SK-N-SH treated with all-trans-retinoic acid at 6 μM for 48 hours (cell line): ENCODE measurements around the gene PKDREJ.

Experiments used
- ATAC-seq: fragments of 200-7000 bp; cut with Tn5 transposase; 3 replicates; pipeline ENCODE4 v1.9.1; 2020; ENCODE audit warnings: mild to moderate bottlenecking, moderate library complexity
- BACH2 ChIP-seq: fragments of 250-450 bp; sonication (Bioruptor Pico); IDR thresholded peaks from 2 replicates; pipeline ENCODE4 v1.9.0; 2021; ENCODE audit warnings: mild to moderate bottlenecking, borderline replicate concordance
- CREB5 ChIP-seq: fragments of 250-450 bp; sonication (Bioruptor Pico); IDR thresholded peaks from 2 replicates; pipeline ENCODE4 v1.5.1; 2020; ENCODE audit warnings: low read depth, mild to moderate bottlenecking, moderate library complexity
- CSDC2 ChIP-seq: fragments of 250-450 bp; sonication (Bioruptor Pico); IDR thresholded peaks from 2 replicates; pipeline ENCODE4 v1.5.0; 2020; ENCODE audit warnings: mild to moderate bottlenecking, moderate library complexity
- ESRRG ChIP-seq: fragments of 250-450 bp; sonication (Bioruptor Pico); IDR thresholded peaks from 2 replicates; pipeline ENCODE4 v1.6.1; 2021; ENCODE audit warnings: mild to moderate bottlenecking
- GLIS3 ChIP-seq: fragments of 250-450 bp; sonication (Bioruptor Pico); IDR thresholded peaks from 2 replicates; pipeline ENCODE4 v1.5.0; 2020; ENCODE audit warnings: mild to moderate bottlenecking, moderate library complexity
- ISL1 ChIP-seq: fragments of 250-450 bp; sonication (Bioruptor Pico); IDR thresholded peaks from 2 replicates; pipeline ENCODE4 v2.1.2; 2022; ENCODE audit warnings: mild to moderate bottlenecking, moderate library complexity
- OSR1 ChIP-seq: fragments of 250-450 bp; sonication (Bioruptor Pico); IDR thresholded peaks from 2 replicates; pipeline ENCODE4 v1.8.0; 2022; ENCODE audit warnings: moderate library complexity, mild to moderate bottlenecking, inconsistent platforms
- PATZ1 ChIP-seq: fragments of 250-450 bp; sonication (Bioruptor Pico); IDR thresholded peaks from 2 replicates; pipeline ENCODE4 v1.8.0; 2020; ENCODE audit warnings: mild to moderate bottlenecking, moderate library complexity, borderline replicate concordance
- POU6F1 ChIP-seq: fragments of 250-450 bp; sonication (Bioruptor Pico); IDR thresholded peaks from 2 replicates; pipeline ENCODE4 v1.8.0; 2021; ENCODE audit warnings: low read depth, mild to moderate bottlenecking, moderate library complexity, borderline replicate concordance
- PPARA ChIP-seq: fragments of 250-450 bp; sonication (Bioruptor Pico); IDR thresholded peaks from 2 replicates; pipeline ENCODE4 v1.5.0; 2020; ENCODE audit warnings: mild to moderate bottlenecking, borderline replicate concordance
- RARB ChIP-seq: fragments of 250-450 bp; sonication (Bioruptor Pico); IDR thresholded peaks from 2 replicates; pipeline ENCODE4 v1.8.0; 2021; ENCODE audit warnings: mild to moderate bottlenecking, moderate library complexity
- SNAI2 ChIP-seq: fragments of 250-450 bp; sonication (Bioruptor Pico); IDR thresholded peaks from 2 replicates; pipeline ENCODE4 v1.5.0; 2020; ENCODE audit warnings: mild to moderate bottlenecking, moderate library complexity
- TCF4 ChIP-seq: fragments of 250-450 bp; sonication (Bioruptor Pico); IDR thresholded peaks from 2 replicates; pipeline ENCODE4 v1.8.0; 2021; ENCODE audit warnings: mild to moderate bottlenecking, moderate library complexity, borderline replicate concordance
- TOX ChIP-seq: fragments of 250-450 bp; sonication (Bioruptor Pico); IDR thresholded peaks from 2 replicates; pipeline ENCODE4 v1.8.0; 2021; ENCODE audit warnings: mild to moderate bottlenecking, moderate library complexity, borderline replicate concordance
- TSHZ2 ChIP-seq: fragments of 250-450 bp; sonication (Bioruptor Pico); IDR thresholded peaks from 2 replicates; pipeline ENCODE4 v1.5.0; 2020; ENCODE audit warnings: mild to moderate bottlenecking, moderate library complexity
- ZC3H10 ChIP-seq: fragments of 250-450 bp; sonication (Bioruptor Pico); IDR thresholded peaks from 2 replicates; pipeline ENCODE4 v1.5.1; 2021; ENCODE audit warnings: mild to moderate bottlenecking, moderate library complexity
- ZFP3 ChIP-seq: fragments of 250-450 bp; sonication (Bioruptor Pico); IDR thresholded peaks from 2 replicates; pipeline ENCODE4 v1.5.0; 2020; ENCODE audit warnings: mild to moderate bottlenecking, moderate library complexity
- ZFP30 ChIP-seq: fragments of 450-650 bp; formaldehyde crosslinking; IDR thresholded peaks from 2 replicates; pipeline ENCODE4 v1.5.0; 2022; ENCODE audit warnings: mild to moderate bottlenecking, moderate library complexity
- ZNF565 ChIP-seq: fragments of 450-650 bp; formaldehyde crosslinking; conservative IDR thresholded peaks from 2 replicates; pipeline ENCODE4 v1.5.0; 2020; ENCODE audit warnings: low read depth, mild to moderate bottlenecking, moderate library complexity
- ZNF70 ChIP-seq: fragments of 450-650 bp; formaldehyde crosslinking; IDR thresholded peaks from 2 replicates; pipeline ENCODE4 v1.5.0; 2020; ENCODE audit warnings: mild to moderate bottlenecking, moderate library complexity
- ZNF8 ChIP-seq: fragments of 450-650 bp; formaldehyde crosslinking; IDR thresholded peaks from 2 replicates; pipeline ENCODE4 v1.5.0; 2020; ENCODE audit warnings: mild to moderate bottlenecking, moderate library complexity

PKDREJ gene

GRCh38 chr22:46297151-46297812, 34.1 kb upstream of the PKDREJ start:
- TF ChIP-seq ZNF565 (CRISPR knock-in tag) (no peak), TCF4 (no peak), TOX (no peak), TSHZ2 (CRISPR knock-in tag) (no peak), CREB5 (no peak), POU6F1 (CRISPR knock-in tag) (no peak), ZNF70 (CRISPR knock-in tag) (no peak)
- TF ChIP-seq, all 23 proteins: peak for 0
- ATAC-seq = peak; percentile 31

GRCh38 chr22:46296257-46297150, 33.4 kb upstream of the PKDREJ start, which contains the start of gene GTSE1:
Gene GTSE1, plus strand, starts transcription at chr22:46296870. Its CDS starts 531 bp downstream, at chr22:46297401.
- ATAC-seq = peak; percentile 98
- TF ChIP-seq RARB (CRISPR knock-in tag) = no peak
- no peak for TF ChIP-seq GLIS3 (CRISPR knock-in tag)
- no peak for TF ChIP-seq BACH2 (CRISPR knock-in tag)
- no peak for TF ChIP-seq ZFP3 (CRISPR knock-in tag)
- TF ChIP-seq PPARA = no peak
- no peak for TF ChIP-seq TOX
- no peak for TF ChIP-seq TCF4
- TF ChIP-seq SNAI2 (CRISPR knock-in tag) = no peak
- TF ChIP-seq ESRRG = no peak
- TF ChIP-seq ZNF8 (CRISPR knock-in tag) = no peak
- no peak for TF ChIP-seq ZNF565 (CRISPR knock-in tag)
- TF ChIP-seq OSR1 (CRISPR knock-in tag) = no peak
- TF ChIP-seq CSDC2 = no peak
- TF ChIP-seq PATZ1 = no peak
- TF ChIP-seq ZNF70 (CRISPR knock-in tag) = no peak
- TF ChIP-seq ISL1 (CRISPR knock-in tag) = no peak
- no peak for TF ChIP-seq ZFP30 (CRISPR knock-in tag)
- TF ChIP-seq ZC3H10 (CRISPR knock-in tag) = no peak
- TF ChIP-seq CREB5 = no peak
- TF ChIP-seq, all 23 proteins: peak for 0
